Uterus (tissue), 2 donors: Measurements from ENCODE around the gene PRL.

Source experiments
- CTCF ChIP-seq, 4 experiments: fragments of 200-600 bp in 2 of 4; fragments of 450-650 bp in 2 of 4; sonication (generic) in 2 of 4; IDR thresholded peaks; one replicate each; pipeline ENCODE4 v1.5.1; 2016 to 2019; ENCODE audit warnings: antibody characterized with exemption in 4 of 4, mild to moderate bottlenecking in 2 of 4, moderate library complexity in 1 of 4
- POLR2A ChIP-seq, 2 donors: fragments of 450-650 bp; IDR thresholded peaks; one replicate each; pipeline ENCODE4 v1.6.1; 2016; ENCODE audit warnings: antibody characterized with exemption in 2 of 2, mild to moderate bottlenecking in 1 of 2, moderate library complexity in 1 of 2

- TF ChIP-seq CTCF (IDR thresholded peaks at IDR 0.05) (no peak), POLR2A (IDR thresholded peaks at IDR 0.05) (no peak)
Measured at GRCh38 chr6:22253955-22254655, 42.7 kb downstream of the PRL start.
